GOT3 (cell line): Measurements from ENCODE around the gene BMP2.
A peak's percentile ranks its signal among the peaks of the same experiment; 100 is the strongest.

Experiments used
- DNase-seq: peaks from one replicate; lab custom pipeline; 2025; ENCODE audit warnings: mixed read lengths; lab: John Stamatoyannopoulos, UW

BMP2 gene

GRCh38 chr20:6768228-6769140 is 998 bp downstream of the BMP2 start:
- no peak for DNase-seq

GRCh38 chr20:6769903-6770785 is 2.7 kb downstream of the BMP2 start:
- no peak for DNase-seq

GRCh38 chr20:6770786-6771100 is 3.3 kb downstream of the BMP2 start:
- DNase-seq: no peak

GRCh38 chr20:6780433-6781190 is 13.1 kb downstream of the BMP2 start:
- no peak for DNase-seq

GRCh38 chr20:6783752-6784151 is 16.3 kb downstream of the BMP2 start:
- no peak for DNase-seq

GRCh38 chr20:6784210-6784631 is 16.7 kb downstream of the BMP2 start:
- DNase-seq: no peak

- DNase-seq: no peak
Measured at GRCh38 chr20:6784767-6785166, 17.3 kb downstream of the BMP2 start.

GRCh38 chr20:6786548-6786947 is 19.1 kb downstream of the BMP2 start:
- no peak for DNase-seq

GRCh38 chr20:6792789-6793188 is 25.3 kb downstream of the BMP2 start:
- no peak for DNase-seq

GRCh38 chr20:6802227-6802626 is 34.7 kb downstream of the BMP2 start:
- no peak for DNase-seq

- no peak for DNase-seq
Measured at GRCh38 chr20:6806275-6806674, 38.8 kb downstream of the BMP2 start.

GRCh38 chr20:6811262-6812035 is 44.0 kb downstream of the BMP2 start:
- no peak for DNase-seq

GRCh38 chr20:6812530-6812929 is 45.0 kb downstream of the BMP2 start:
- DNase-seq: no peak

GRCh38 chr20:6814945-6815344 is 47.5 kb downstream of the BMP2 start:
- no peak for DNase-seq

- no peak for DNase-seq
Measured at GRCh38 chr20:6818033-6818808, 50.7 kb downstream of the BMP2 start.

GRCh38 chr20:6819599-6819998 is 52.1 kb downstream of the BMP2 start:
- no peak for DNase-seq

GRCh38 chr20:6824401-6824800 is 56.9 kb downstream of the BMP2 start:
- DNase-seq: no peak

- no peak for DNase-seq
Measured at GRCh38 chr20:6827472-6827871, 60.0 kb downstream of the BMP2 start.

- DNase-seq: peak; percentile 20
Measured at GRCh38 chr20:6828794-6829423, 61.4 kb downstream of the BMP2 start.

- no peak for DNase-seq
Measured at GRCh38 chr20:6829510-6830116, 62.1 kb downstream of the BMP2 start.
